Tibial nerve (tissue), 4 donors: ENCODE results near the gene HBA2. TPM values are rescaled to one million over a fixed set of nuclear protein-coding genes. Genes with fewer than 3 reads are reported as not detected.

Experiments
- DNase-seq, 2 donors: peaks; one replicate each; pipeline ENCODE4 v3.0.0-alpha.2; 2019; ENCODE audit warnings: low spot score in 2 of 2
- H3K27ac ChIP-seq, 4 donors: fragments of 200-600 bp; sonication (generic) in 3 of 4; one replicate each; pipeline ENCODE4 v1.5.1; 2017 to 2019; ENCODE audit warnings: mild to moderate bottlenecking in 1 of 4
- H3K27me3 ChIP-seq, 2 donors: fragments of 200-600 bp; sonication (generic) in 1 of 2; one replicate each; pipeline versions ENCODE4 v1.5.1 to v1.6.0; 2017 to 2019
- H3K36me3 ChIP-seq, 3 donors: fragments of 200-600 bp; sonication (generic); one replicate each; pipeline ENCODE4 v1.5.1; 2018 to 2019
- H3K4me1 ChIP-seq, 4 donors: fragments of 200-600 bp; sonication (generic) in 3 of 4; one replicate each; pipeline ENCODE4 v1.5.1; 2017 to 2019
- H3K4me3 ChIP-seq, 4 donors: fragments of 200-600 bp; sonication (generic) in 3 of 4; one replicate each; pipeline ENCODE4 v1.5.1; 2017 to 2019; ENCODE audit warnings: mild to moderate bottlenecking in 1 of 4, moderate library complexity in 1 of 4
- H3K9me3 ChIP-seq, 4 donors: fragments of 200-600 bp; sonication (generic) in 3 of 4; one replicate each; pipeline ENCODE4 v1.5.1; 2017 to 2019
- CTCF ChIP-seq, 5 experiments: fragments of 200-600 bp in 3 of 5; fragments of 450-650 bp in 2 of 5; sonication (generic) in 3 of 5; IDR thresholded peaks; one replicate each; pipeline ENCODE4 v1.5.1; 2016 to 2019; ENCODE audit warnings: antibody characterized with exemption in 5 of 5, mild to moderate bottlenecking in 3 of 5, moderate library complexity in 2 of 5
- EP300 ChIP-seq, 2 donors: sonication (generic); formaldehyde crosslinking; IDR thresholded peaks; one replicate each; pipeline ENCODE4 v1.6.1; 2017; ENCODE audit warnings: antibody characterized with exemption in 2 of 2, mild to moderate bottlenecking in 1 of 2
- POLR2A ChIP-seq, 2 donors: fragments of 450-650 bp; IDR thresholded peaks; one replicate each; pipeline ENCODE4 v1.6.1; 2017; ENCODE audit warnings: antibody characterized with exemption in 2 of 2, mild to moderate bottlenecking in 2 of 2, moderate library complexity in 2 of 2
- WGBS, 2 donors: methylation state at CpG; one replicate each; pipeline ENCODE4 v1.1.5; 2018; 5-methylcytosine and 5-hydroxymethylcytosine counted together
- total RNA-seq, 4 donors: library from RNA; depleted of rRNA; stranded (reverse); fragments of >200 nt; gene quantifications; one replicate each; pipeline ENCODE4 v1.1.0, GENCODE V29; 2016

Gene HBA2
- total RNA-seq, 4 donors from 2014 or later, result 10.1 to 495 (median 102) TPM

- DNase-seq, result no peak
- Histone ChIP-seq H3K27me3 (no peaks in the 10 kb centered on the region), H3K27ac (no peak overlapping the region), H3K4me1 (peaks cover 0 to 23% (median 3%) of the 10 kb centered on the region in 4 donors), H3K9me3 (no peaks in the 10 kb centered on the region), H3K4me3 (no peak overlapping the region), H3K36me3 (peaks cover 0 to 18% (median 0%) of the 10 kb centered on the region in 3 donors)
- TF ChIP-seq CTCF (IDR thresholded peaks at IDR 0.05) (no peak), EP300 (IDR thresholded peaks at IDR 0.05) (no peak), POLR2A (IDR thresholded peaks at IDR 0.05) (no peak)
- 79 to 96% methylated on average over 2 of the region's 2 CpGs for WGBS, 2 donors
These were observed 39.0 kb upstream of the HBA2 start for GRCh38 chr16:133716-134115.

- DNase-seq, result no peak
- H3K9me3 ChIP-seq, result no peaks in the 10 kb centered on the region
- H3K27me3 ChIP-seq, result no peaks in the 10 kb centered on the region
- TF ChIP-seq POLR2A (IDR thresholded peaks at IDR 0.05), result no peak
- peak overlapping the region in 3 of 4 donors; percentile 87 to 92 (median 89) for H3K27ac ChIP-seq
- peaks cover 0 to 34% (median 3%) of the 10 kb centered on the region in 4 donors for H3K4me1 ChIP-seq
- 0% methylated on average over 10 to 24 of the region's 30 CpGs for WGBS, 2 donors
- H3K4me3 ChIP-seq, result peak overlapping the region; percentile 77 to 86 (median 83)
- no peaks in the 10 kb centered on the region for H3K36me3 ChIP-seq
These were observed 34.6 kb upstream of the HBA2 start for GRCh38 chr16:138049-138417.

- DNase-seq, result no peak
- Histone ChIP-seq H3K27me3 (peaks cover 0 to 8% of the 10 kb centered on the region in 2 donors), H3K4me1 (peaks cover 0 to 31% (median 3%) of the 10 kb centered on the region in 4 donors), H3K27ac (no peak overlapping the region), H3K4me3 (no peak overlapping the region), H3K36me3 (no peaks in the 10 kb centered on the region), H3K9me3 (no peaks in the 10 kb centered on the region)
- TF ChIP-seq CTCF (IDR thresholded peaks at IDR 0.05), result no peak
- TF ChIP-seq POLR2A (IDR thresholded peaks at IDR 0.05), result no peak
- no peak for TF ChIP-seq EP300 (IDR thresholded peaks at IDR 0.05)
- 67 to 70% methylated on average over 10 of the region's 10 CpGs for WGBS, 2 donors
These were observed 32.4 kb upstream of the HBA2 start for GRCh38 chr16:140175-140857.

DNA sequence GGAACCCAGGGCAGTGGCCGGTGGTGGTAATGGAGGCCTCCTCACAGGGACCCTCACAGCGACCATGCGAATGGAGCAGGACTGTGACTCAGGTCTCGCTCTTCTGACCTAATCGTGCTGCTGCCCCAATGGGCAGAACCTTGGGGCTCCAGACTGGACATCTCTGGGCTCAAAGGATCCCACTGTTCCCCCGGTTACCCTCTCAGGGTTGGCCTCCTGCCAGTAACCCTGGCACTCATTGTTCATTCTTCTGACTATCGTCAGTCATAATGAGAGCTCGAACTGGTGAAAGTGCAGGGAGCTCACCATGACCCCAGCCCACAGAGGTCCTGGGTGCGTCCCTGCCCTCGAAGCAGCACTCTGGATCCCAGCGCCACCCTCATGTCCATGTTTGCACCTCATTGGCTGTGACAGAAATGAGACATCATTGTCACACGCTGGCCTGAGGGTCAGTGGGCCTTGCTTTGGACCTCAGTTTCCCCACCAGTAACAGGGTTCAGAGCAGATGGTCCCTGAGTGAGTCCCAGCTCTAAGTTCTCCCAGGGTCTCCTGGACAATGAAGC is 30.2 kb upstream of the HBA2 start:
- Histone ChIP-seq H3K9me3 (no peaks in the 10 kb centered on the region), H3K4me3 (no peak overlapping the region), H3K36me3 (no peaks in the 10 kb centered on the region), H3K27me3 (peaks cover 0 to 13% of the 10 kb centered on the region in 2 donors), H3K27ac (peak overlapping the region in 1 of 4 donors; percentile 25), H3K4me1 (peaks cover 0 to 20% (median 2%) of the 10 kb centered on the region in 4 donors)
- DNase-seq, result no peak
- 41 to 45% methylated on average over 10 to 12 of the region's 12 CpGs for WGBS, 2 donors
- TF ChIP-seq POLR2A (IDR thresholded peaks at IDR 0.05) (no peak), CTCF (IDR thresholded peaks at IDR 0.05) (no peak), EP300 (IDR thresholded peaks at IDR 0.05) (no peak)

DNA sequence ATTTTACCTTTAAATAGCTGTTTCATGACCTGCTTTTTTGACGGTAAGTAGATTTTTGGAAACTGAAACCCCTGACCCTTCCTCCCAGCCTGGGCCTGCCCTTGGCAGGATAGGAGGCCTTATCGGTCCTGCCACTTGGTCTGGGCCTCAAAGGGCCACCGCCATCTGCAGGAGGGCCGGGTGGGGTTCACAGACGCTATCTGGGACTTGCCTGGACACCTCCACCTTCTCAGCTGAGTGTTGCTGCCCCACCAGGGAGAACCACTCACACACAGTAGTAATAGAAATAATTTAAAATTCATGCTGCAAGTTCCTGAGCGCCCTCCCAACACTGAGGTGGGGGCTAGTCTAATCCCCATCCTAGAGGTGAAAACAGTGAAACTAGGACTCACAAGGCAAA is 29.6 kb upstream of the HBA2 start:
- Histone ChIP-seq H3K4me1 (peaks cover 0 to 16% (median 0%) of the 10 kb centered on the region in 4 donors), H3K36me3 (no peaks in the 10 kb centered on the region), H3K4me3 (no peak overlapping the region), H3K27ac (peak overlapping the region in 1 of 4 donors; percentile 25), H3K9me3 (no peaks in the 10 kb centered on the region), H3K27me3 (peaks cover 0 to 13% of the 10 kb centered on the region in 2 donors)
- TF ChIP-seq EP300 (IDR thresholded peaks at IDR 0.05) (no peak), CTCF (IDR thresholded peaks at IDR 0.05) (no peak), POLR2A (IDR thresholded peaks at IDR 0.05) (no peak)
- DNase-seq, result no peak
- 70 to 76% methylated on average over 6 of the region's 6 CpGs for WGBS, 2 donors
